ENCODE measurements around the gene SPIN1.

DNA sequence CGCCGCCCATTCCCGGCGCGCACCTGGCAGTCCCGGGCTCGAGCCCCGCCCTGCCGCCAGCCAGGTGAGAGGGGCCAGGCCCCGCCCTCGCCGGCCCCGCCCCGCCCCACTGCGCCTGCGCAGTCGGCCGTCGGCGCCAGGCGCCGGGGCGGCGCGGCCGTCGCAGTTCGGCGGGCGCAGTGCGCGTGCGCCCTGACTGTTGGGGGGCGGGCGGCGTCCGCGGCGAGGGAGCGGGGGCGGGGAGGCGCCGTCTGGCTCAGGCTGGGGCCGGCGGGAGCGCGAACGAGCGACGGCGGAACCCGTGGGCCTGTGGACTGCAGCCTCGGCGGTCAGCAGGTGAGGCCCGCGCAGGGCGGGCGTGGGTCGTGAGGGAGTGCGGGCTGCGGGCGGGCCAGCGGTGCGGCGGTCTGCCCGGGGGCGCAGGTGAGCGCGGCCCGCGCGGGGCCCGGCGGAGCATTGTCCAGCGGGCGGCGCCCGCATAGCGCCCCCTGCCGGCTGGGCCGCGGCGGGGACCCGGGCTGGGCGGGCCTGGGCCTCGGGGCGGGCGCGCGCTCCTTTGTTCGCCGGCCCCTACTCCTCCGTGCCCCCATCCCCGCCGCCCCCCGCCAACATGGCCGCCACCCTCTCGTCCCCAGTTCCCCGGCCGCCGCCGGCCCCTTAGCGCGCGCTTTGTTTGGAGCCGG, at the start of gene SPIN1:
- TF ChIP-seq, protein P1, sequence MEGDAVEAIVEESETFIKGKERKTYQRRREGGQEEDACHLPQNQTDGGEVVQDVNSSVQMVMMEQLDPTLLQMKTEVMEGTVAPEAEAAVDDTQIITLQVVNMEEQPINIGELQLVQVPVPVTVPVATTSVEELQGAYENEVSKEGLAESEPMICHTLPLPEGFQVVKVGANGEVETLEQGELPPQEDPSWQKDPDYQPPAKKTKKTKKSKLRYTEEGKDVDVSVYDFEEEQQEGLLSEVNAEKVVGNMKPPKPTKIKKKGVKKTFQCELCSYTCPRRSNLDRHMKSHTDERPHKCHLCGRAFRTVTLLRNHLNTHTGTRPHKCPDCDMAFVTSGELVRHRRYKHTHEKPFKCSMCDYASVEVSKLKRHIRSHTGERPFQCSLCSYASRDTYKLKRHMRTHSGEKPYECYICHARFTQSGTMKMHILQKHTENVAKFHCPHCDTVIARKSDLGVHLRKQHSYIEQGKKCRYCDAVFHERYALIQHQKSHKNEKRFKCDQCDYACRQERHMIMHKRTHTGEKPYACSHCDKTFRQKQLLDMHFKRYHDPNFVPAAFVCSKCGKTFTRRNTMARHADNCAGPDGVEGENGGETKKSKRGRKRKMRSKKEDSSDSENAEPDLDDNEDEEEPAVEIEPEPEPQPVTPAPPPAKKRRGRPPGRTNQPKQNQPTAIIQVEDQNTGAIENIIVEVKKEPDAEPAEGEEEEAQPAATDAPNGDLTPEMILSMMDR (IDR thresholded peaks at IDR 0.05): peak; percentile 88
- TF ChIP-seq SIN3A (IDR thresholded peaks at IDR 0.05; ENCODE audit: borderline replicate concordance, insufficient read depth, low read depth, low read length) (no peak), POLR2AphosphoS5 (IDR thresholded peaks at IDR 0.05; ENCODE audit: low read depth, low read length) (no peak), TCF7L2 (IDR thresholded peaks at IDR 0.05; ENCODE audit: low read depth, low read length) (no peak; the same call in 1 of the 2 replicates)
- TF ChIP-seq, protein P2, sequence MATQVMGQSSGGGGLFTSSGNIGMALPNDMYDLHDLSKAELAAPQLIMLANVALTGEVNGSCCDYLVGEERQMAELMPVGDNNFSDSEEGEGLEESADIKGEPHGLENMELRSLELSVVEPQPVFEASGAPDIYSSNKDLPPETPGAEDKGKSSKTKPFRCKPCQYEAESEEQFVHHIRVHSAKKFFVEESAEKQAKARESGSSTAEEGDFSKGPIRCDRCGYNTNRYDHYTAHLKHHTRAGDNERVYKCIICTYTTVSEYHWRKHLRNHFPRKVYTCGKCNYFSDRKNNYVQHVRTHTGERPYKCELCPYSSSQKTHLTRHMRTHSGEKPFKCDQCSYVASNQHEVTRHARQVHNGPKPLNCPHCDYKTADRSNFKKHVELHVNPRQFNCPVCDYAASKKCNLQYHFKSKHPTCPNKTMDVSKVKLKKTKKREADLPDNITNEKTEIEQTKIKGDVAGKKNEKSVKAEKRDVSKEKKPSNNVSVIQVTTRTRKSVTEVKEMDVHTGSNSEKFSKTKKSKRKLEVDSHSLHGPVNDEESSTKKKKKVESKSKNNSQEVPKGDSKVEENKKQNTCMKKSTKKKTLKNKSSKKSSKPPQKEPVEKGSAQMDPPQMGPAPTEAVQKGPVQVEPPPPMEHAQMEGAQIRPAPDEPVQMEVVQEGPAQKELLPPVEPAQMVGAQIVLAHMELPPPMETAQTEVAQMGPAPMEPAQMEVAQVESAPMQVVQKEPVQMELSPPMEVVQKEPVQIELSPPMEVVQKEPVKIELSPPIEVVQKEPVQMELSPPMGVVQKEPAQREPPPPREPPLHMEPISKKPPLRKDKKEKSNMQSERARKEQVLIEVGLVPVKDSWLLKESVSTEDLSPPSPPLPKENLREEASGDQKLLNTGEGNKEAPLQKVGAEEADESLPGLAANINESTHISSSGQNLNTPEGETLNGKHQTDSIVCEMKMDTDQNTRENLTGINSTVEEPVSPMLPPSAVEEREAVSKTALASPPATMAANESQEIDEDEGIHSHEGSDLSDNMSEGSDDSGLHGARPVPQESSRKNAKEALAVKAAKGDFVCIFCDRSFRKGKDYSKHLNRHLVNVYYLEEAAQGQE (IDR thresholded peaks at IDR 0.05; ENCODE audit: insufficient read depth in 1 of 2, low read depth in 2 of 2, low read length in 1 of 2): no peak
